ENCODE results near the gene MYCBP2.
"Not testable (repeated sequence)": the region's sequence is repeated elsewhere in the genome, so short reads cannot be mapped to it uniquely, and the experiment has no call there.

Gene MYCBP2

DNA sequence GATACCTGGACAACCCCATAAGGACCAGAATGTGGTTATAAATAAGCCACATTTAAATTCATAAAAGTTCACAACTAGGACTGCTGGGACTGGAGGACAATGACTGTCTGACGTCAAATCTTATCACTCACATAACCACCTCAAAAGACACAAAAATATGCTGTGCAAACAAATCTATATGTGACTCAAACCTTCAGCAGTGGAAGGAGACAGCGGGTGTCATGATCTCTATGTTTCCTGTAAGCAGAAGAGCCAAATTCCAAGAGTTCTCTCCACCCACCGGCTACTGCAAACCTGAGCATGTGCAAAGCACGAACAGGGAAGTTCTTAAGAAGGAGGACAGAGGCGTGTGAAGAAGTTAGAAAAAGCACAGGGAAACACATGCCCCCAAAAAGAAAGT is 113.2 kb downstream of the MYCBP2 start:
- no peak for DNase-seq

DNA sequence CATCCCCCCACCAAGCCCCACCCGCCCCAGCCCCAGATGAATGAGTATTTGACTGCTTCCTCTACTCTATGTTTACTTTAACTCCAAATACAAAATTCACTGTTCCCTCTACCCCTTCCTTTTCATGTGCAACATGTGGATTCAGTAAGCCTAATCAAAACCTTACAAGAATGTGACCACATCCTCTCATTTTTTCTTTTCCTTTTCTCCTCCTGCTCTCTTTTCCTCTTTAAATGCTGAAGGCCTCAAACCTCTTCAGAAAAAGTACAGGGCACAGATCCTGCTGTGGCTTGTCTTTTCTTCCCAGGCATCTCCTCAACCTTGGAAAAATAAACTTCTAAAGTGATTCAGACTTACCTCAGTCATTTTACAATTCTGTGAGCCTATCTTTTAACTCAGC is 119.0 kb downstream of the MYCBP2 start:
- DNase-seq, result no peak

DNA sequence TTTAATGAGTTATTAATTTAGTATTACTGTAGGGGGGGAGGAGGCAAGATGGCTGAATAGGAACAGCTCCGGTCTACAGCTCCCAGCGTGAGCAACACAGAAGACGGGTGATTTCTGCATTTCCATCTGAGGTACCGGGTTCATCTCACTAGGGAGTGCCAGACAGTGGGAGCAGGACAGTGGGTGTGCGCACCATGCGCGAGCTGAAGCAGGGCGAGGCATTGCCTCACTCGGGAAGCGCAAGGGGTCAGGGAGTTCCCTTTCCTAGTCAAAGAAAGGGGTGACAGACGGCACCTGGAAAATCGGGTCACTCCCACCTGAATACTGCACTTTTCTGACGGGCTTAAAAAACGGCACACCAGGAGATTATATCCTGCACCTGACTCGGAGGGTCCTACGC is 127.9 kb downstream of the MYCBP2 start:
- not testable (repeated sequence) for DNase-seq

DNA sequence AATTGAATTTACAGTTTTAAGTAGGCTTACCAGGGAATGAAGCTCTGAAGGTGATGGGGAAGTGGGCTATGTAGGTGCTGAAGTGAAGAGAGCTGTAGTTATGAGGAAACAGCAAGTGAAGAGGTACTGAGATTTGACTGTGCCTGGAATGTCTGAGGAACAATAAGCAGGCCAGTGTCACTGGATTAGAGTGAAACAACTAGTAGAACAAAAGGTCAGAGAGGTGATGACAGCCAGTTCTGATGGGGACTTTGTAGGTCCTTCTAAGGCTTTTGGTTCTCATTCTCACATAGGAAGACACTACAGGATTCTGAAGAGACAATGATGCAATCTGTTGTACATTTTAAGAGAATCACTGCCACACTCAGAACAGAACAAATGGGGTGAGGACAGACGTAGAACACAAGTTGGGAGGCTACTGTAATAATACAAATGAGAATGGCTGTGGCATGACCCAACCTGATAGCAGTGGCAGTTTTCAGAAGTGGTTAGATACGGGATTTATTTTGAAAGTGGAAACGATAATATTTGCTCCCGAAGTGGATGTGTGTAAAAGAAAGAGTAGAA is 130.8 kb downstream of the MYCBP2 start:
- no peak for DNase-seq

DNA sequence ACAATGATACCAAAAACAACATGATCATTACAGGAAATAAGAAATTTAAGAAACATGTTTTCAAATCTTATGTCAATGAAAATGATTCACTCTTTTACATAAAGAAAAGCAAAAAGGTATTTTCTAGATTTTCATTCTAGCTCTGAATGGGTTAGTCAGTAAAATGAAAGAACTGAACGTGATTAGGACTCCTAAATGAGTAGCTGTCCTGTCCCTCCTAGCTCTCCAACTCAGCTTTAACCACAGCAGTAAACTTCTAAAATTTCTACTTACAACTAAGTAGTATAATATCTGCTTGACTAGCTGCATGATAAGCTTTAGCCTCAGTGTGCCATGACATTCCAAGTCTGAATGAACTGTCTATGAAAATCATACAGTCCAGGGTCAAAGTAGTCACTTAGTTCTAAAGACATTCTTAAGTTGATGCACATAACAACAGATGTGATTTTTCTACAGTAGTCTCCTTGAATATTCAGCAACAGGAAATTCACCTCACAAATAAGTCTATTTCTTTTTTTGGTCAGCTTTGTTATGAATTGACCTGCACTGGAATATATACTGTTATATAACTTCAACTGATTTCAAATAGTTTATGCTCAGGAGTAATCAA is 136.4 kb downstream of the MYCBP2 start:
- no peak for DNase-seq

DNA sequence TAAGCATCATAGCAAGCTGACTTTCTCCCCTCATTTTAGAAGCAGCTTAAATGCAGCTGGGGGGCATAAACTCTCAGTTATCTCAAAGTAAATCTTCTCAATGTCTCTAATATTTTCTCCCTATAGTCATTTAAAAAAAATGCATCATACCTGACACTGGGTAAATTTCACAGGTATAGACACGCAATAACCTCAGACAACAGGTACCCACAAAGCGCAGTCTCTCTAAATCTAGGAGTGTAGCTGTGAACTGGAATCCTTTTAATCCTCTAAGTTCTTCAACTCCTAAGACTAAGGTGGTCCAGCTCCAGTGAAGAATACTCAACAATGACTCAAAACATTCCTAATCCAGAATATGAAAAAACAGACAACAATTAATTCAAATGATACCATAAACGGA is 141.2 kb downstream of the MYCBP2 start:
- no peak for DNase-seq

DNA sequence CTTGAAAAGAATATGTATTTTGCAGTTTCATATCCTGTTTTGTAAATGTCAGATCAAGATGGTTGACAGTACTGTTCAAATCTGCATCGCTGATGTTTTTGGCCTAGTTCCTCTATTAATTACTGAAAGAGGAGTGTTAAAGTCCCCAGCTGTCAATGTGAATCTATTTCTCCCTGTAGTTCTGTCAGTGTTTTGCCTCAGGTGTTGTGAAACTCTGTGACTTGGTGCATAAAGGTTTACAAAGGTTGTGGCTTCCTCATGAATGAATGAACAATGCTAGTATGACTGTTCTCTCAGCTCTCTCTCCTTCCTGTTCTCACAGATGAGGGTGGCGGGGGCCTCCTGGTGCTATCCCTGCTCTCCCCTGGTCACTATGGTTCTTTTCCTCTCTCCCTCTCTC is 142.4 kb downstream of the MYCBP2 start:
- DNase-seq, result no peak

DNA sequence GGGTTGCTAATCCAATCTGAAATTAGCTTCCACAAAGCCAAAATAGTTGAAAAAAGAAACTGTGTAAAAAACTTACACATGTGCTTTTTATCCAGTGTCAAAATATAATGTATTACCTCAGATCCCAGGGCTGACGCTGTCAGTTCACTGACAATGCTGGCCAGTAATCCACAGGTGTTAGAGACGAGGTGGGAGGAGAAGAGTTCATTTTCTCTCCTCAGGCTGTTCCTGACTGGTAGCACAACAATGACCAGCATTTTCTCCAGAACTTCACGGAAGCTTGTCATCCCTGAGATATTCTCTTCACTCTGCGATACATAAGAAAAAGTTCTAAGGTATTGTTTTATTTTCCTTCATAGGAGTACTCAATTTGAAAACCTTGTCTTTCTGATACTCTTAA is 146.9 kb downstream of the MYCBP2 start:
- no peak for DNase-seq

DNA sequence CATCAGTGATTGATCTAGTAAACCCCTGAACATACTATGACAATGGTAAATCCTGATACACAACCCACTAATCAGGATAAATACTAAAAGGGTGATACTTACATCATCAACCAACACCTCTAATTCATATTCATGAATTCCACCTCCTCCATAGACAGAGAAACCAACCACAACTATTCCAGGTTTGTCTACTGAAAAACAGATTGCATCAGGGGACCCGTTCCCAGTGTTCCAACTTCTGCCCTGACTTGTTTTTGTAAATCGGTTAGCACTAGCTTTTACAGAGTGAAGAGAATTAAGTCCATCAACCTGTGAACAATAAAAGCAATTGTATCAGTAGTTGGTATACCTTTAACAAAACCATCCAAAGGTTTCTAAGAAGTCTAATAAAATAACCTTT is 149.2 kb downstream of the MYCBP2 start:
- no peak for DNase-seq

DNA sequence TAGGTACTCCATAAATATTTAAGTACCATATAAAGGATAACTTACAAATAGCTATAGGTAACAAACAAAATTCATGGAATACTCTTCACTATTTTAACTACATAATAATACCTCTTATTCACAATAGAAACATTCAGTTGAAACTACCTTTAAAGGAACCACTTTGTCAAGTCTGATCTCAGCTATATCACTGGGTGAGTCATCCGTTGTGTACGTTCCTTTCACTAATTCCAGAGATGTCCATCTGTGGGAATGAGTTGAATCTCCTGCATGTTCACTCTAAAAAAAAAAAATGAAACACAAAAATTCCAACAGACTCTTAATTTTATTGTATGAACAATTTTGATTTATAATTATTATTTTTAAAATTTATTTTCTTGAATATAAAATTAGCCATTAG is 150.5 kb downstream of the MYCBP2 start:
- DNase-seq, result no peak

DNA sequence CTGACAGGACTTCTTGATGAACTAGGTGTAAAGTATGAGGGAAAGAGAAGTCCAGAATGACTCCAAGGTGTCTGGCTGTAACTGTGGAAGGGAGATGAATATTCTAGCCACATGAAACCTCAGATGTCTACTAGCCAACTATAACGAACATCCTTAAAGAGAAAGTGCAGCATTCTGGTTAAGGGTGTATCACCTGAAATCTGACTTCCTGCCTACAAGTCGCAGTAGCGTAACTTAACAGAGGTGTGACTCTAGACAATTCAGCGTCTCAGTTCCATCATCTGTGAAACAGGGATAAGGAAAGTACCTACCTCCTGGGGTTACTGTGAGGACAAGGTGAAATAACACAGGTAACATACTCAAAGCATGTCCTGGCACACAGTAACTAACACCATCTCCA is 154.2 kb downstream of the MYCBP2 start:
- no peak for DNase-seq

DNA sequence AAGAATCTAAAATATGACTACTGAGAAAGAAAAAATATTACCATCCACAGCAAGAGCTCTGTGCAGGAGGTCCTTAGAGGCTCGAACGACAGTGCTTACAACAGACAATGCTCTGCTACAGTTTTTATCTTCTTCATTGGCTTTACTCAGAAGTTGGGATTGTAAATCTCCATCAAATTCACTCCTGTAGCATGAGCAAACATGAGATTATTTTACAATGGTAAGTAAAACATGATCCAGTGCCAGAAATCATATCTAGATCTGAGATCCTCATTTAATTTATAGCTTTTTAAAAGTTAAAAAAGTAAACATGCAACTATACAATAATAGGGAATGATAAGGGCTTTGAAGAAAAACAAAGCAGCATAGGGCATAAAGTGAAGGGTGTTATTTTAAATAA is 155.4 kb downstream of the MYCBP2 start:
- no peak for DNase-seq

DNA sequence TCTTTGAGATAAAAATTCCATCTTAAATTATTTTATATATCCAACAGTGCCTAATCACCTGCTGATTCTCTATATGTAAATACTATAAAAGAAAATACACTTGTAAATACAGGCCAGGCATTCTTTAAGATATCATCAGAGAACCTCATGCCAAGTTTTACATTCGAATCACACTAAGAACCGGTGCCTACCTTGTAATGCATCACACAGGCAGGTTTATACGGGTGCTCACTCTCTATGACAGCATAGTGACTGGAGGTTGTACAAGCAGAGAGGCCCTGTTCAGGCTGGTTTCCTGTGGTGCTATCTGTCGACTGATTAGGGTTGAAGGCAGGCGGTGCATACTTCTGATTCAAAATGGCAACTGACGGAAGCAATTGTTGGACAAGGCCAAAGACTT is 158.7 kb downstream of the MYCBP2 start:
- DNase-seq, result no peak

DNA sequence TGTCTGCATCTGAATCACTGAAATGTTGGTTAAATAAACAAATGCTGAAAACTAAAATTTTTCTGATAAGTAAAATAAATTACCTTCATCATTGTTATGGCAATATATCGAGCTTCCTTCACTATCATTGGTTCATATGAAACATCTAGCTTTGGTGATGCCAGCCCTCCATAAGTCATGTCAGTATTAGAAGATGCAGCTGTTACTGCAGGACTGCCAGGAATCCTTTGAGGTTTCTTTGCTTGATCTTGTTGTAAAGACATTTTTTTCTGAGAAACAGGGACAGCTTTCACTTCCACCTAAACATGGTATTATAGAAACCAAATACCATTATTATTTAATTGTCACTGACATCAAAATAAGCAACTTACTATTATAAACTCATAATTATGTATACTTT is 176.2 kb downstream of the MYCBP2 start:
- DNase-seq, result no peak

DNA sequence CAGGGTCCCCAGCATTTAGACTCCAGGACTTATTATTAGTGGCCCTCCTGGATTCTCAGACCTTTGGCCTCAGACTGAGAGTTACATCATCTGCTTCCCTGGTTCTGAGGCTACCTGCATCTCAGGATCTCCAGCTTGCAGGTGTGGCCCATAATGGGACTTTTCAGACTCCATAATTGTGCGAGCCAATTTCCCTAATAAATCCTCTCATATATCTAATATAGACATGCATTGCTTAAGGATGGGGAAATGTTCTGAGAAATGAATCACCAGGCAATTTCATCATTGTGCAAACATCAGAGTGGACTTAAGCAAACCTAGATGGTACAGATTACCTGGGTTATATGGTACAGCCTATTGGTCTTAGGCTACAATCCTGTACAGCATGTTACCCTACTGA is 183.5 kb downstream of the MYCBP2 start:
- DNase-seq, result no peak

DNA sequence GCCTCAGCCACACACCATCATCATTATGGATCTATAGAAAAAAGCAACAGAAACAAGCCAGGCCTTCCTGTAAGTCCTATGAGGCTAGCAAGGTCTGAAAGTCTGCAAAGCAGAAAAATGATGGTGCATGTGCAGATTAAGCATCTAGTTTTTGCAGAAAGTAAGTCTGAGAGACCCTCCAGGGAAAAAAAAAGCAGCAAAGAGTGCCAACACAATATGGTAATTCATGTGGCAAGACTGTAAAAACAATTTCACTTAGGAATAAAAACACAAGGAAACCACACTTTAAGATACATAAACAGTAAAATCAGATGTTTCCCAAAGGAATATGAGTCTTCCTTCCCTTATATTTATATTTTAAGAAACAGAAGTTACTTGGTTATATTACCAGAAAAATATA is 187.6 kb downstream of the MYCBP2 start:
- DNase-seq, result no peak

DNA sequence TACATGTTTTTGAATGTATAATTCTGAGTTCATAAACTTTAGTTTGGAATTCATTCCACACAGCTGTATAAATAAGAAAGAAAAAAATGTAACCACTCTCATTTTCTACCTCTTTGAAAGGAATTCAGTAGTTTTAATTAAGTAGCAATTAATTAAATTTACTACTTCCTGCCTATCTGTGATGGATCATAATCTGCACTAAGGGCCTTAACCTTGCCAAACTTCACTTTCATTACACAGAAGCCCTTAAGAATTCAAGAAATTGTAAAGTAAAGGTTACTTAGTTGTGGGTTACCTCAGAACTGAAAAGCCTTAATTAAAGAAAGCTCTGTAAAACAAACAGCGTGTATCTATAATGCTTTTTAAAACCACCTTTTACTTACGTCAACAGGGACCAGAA is 188.1 kb downstream of the MYCBP2 start:
- DNase-seq, result no peak

DNA sequence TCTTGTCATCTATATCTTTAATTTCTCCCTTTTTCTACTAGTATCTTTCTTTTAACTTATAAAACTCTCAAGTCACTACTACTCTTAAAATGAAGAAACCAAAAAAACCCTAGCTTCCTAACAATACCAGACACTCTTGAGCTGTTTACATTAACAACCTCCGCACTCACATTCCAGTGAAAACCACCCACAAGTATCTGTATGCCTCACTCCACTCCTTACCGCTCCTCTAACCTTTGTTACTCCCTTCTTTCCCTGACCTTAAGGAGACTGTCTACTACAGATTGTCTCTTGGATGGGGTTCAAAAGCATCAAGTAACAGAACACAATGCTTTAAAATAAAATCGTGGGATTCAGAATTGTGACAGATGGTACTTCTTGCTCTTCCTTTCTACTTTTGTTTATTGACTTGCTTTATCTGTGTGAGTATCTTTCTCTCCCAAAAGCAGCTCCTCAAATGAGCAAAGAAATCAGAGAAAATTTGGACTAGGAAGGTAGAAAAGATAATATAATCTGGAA is 189.9 kb downstream of the MYCBP2 start:
- DNase-seq, result no peak

DNA sequence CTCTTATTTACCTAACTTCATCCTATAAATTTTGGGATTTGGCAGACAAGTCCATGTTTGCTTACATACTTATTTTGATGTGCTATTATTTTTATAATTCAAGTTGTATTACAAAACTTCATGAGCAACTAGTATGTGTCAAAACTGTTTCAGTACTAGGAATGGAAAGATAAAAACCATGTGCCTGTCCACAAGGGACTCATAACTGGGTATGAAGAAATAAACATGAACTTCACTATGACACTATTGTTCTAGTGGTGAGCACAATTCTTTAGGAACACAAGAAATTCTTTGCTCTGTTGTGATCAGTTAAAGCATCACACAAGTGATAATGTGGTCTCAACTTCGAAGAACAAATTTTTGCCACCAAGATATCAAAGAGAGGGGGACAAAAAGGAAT is 202.5 kb downstream of the MYCBP2 start:
- no peak for DNase-seq

DNA sequence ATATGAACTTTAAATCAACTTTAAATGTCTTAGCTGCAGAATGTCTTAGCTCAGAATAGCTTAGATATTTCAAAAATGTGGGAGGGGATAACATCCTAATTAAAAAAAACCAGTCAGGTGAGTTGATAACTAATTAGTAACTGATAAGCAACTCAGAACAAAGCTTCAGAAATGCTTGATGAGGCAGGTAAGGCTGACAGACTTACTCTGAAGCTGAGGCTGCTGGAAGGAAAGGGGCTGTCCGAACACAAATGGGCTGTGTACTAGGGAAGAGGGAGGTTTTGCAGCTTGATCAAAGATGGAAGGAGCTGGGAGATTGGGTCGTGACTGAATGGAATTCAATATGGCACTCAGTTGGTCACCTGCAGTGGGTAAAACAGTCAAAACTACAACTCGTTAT is 208.8 kb downstream of the MYCBP2 start:
- DNase-seq, result no peak

DNA sequence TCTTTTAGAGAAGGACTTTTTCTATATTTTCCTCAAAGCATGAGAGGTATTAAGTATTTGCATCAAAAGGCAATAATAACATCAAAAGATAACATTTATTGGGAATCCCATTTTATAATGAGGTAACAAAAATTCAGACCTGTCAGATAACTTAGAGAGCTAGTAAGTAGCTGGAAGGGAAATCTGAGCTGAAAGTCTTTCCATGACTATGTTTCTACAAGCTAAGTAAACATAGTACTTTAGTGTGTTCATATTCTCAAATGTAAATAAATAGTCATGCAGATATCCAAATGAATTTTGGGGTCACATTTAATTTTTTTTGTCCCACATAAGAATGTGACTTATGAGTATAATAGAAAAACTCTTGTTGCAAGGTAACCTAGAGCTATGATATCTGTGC is 212.6 kb downstream of the MYCBP2 start:
- no peak for DNase-seq

DNA sequence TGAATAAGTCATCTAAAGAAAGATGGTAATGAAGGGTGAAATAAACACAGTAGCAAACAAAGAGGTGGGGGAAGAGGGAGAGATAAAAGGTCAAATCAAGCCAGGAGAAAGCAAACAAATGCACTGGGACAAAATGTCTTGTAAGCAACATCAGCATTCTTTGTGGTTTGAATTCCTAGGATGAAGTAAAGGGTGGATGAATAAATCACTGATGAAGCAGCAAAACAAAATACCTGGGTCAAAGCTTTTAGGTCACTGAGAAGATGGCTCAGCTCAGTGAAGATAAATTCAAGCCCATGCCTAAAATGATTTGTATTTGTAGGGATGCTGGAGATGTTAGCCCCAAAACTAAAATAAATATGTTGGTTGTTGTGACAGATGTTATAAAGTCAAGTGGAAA is 213.4 kb downstream of the MYCBP2 start:
- no peak for DNase-seq

DNA sequence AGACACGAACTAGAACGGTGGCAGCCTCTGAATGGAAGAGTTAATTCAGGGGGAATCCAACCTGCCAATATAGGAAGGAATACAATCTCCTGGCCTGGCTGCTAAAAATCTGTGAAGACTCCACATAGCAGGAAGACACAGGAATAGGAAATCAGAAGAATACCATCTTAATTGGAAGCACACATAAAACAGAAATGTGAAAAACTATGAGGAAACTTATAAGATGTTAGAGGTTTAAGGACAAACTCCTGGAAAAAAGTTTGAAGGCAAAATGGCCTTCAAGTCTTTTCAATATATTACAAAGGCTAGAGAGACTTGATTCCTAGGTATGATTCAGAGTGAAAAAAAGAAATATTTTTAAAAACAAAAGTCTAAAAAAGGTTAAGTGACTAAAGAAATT is 221.8 kb downstream of the MYCBP2 start:
- DNase-seq, result no peak

DNA sequence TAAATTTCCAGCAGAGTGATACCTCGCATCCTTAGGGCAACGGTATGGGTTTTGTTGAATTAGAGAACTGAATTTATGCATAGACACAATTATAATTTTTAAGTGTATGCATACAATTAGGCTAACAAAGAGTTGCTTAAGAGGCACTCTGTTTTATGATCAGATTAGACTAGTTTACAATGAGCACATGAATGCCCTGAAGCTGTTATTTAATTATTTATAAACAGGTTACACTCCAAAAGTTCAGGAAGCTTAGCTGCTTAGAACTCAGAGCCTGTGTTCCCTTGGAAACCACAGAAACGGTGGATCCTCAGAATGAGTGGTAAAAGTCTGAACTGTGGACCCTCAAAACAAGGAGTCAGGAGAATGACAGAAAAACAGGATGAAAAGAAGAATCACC is 227.5 kb downstream of the MYCBP2 start:
- no peak for DNase-seq
